Occipital lobe (tissue), 2 donors: Measurements from ENCODE around the gene COMP. TPM values are rescaled to one million over a fixed set of nuclear protein-coding genes. Genes with fewer than 3 reads are reported as not detected.

ENCODE experiments used
- DNase-seq: peaks from one replicate; lab custom pipeline; 2025; lab: John Stamatoyannopoulos, UW
- total RNA-seq: library from RNA; depleted of rRNA; stranded (reverse); fragments of >200 nt; gene quantifications from one replicate; pipeline ENCODE4 v1.2.3, GENCODE V29; 2014

The COMP gene
- total RNA-seq, 1 donor from 2014 or later, result not detected

DNA sequence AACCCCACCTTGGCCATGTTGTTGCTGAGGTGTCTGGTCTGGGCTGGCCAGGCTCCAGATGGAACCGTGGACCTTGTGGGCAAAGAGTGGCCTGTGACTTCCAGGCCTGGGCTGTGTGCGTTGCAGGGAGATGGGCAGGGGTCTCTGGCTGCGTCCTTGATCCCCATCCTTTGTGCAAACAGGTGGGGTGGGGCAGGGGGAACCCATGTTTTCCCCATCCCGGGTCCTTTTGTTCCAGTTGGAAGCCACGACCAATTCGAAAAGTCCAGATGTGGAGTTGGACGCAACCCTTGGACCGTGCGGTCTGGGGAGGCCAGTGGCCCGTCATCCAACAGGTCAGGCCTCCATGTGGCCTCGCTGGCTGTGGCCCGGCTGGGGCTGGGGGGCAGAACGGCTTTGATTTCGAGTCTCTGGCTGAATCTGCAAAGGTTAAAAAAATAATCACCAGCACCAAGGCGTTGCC lies 13.1 kb upstream of the COMP start:
- no peak for DNase-seq

DNA sequence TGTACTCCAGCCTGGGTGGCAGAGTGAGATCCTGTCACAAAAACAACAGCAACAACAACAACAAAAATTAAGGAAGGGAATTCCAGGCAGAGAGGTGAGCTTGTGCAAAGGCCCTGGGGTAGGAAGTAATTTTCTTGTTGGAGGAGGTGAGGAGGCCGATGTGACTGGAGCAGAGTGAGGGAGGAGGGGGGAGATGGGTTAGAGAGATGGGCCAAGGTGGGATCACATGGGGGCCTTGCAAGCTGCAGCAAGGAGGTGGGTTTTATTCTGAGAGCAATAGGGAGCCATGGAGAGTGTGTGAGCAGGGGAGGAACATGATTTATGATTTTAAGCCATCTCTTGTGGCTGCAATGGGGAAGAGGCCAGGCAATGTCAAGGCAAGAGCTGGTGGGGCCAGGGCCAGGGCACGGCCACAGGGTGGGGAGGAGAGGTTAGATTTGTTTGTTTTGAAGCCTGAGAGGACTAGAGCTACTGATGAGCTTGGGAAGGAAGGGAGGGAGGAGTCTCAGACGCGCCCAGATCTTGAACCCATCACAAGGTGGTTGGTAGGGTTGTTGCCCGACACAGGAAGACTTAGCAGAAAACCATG lies 12.5 kb upstream of the COMP start:
- no peak for DNase-seq

DNA sequence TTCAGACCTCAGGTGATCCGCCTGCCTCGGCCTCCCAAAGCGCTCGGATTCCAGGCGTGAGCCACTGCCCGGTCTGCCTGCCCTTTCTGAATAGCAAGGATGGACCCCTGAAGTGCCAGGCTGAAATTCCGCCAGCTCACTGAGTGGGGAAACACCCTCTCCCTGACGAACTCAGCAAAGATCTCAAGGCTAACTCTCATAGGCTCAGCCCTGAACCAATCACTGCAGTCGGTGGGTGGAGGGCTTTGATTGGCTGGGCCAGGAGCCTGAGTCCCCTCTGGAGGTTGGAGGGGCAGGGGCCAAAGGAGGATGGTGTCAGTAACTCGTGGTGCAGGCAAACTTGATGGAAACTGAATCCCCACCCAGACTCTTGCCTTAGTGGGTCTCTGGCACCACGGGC lies 11.2 kb upstream of the COMP start:
- DNase-seq, result no peak

DNA sequence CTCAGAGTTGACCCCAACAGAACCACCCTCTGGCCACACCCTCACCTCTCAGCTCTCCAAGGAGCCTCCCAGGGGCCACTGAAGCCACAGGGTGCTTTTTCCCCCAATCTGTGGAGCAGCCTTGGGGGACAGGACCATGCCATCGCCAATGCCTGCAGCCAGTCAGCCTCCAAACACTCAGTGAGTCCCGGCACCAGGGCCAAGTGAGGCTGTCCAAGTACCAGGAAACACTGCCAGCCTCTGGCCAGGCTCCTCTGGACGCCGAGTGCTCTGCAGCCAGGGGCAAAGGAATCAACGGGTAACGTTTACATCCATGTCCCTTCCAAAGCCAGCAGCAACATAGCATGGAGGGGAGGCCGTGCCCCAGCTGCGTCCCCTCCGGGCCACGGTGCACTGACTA lies 9.5 kb upstream of the COMP start:
- DNase-seq, result no peak

DNA sequence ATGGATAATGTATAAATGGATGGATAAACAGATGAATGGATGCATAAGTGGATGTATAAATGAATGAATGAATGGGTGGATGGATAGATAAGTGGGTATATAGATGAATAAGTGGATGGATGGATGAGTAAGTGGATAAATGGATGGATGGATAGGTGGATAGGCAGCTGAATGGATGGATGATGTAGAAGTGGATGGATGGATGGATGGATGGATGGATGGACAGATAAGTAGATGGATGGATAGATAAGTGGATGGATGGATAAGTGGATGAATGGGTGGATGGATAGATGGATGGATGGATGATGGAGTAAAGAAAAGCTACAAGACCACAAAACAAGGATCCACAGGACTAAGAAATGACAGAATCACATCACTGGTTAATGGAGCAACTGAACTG lies 9.0 kb upstream of the COMP start:
- no peak for DNase-seq

DNA sequence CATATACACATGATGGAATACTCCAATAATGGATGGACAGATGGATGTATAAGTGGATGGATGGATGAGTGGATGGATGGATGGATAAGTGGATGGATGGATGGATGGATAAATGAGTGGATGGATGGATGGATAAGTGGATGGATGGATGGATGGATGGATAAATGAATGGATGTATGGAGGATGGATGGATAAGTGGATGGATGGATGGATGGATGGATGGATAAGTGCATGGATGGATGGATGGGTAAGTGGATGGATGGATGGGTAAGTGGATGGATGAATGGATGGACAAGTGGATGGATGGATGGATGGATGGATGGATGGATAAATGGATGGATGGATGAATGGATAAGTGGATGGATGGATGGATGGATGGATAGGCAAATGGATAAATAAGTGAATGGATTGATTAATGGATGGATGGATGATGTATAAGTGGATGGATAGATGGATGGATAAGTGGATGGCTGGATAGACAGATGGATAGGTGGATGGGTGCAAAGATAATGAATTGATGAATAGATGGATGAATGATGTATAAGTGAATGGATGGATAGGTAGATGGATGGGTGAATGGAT lies 8.4 kb upstream of the COMP start:
- DNase-seq, result no peak

DNA sequence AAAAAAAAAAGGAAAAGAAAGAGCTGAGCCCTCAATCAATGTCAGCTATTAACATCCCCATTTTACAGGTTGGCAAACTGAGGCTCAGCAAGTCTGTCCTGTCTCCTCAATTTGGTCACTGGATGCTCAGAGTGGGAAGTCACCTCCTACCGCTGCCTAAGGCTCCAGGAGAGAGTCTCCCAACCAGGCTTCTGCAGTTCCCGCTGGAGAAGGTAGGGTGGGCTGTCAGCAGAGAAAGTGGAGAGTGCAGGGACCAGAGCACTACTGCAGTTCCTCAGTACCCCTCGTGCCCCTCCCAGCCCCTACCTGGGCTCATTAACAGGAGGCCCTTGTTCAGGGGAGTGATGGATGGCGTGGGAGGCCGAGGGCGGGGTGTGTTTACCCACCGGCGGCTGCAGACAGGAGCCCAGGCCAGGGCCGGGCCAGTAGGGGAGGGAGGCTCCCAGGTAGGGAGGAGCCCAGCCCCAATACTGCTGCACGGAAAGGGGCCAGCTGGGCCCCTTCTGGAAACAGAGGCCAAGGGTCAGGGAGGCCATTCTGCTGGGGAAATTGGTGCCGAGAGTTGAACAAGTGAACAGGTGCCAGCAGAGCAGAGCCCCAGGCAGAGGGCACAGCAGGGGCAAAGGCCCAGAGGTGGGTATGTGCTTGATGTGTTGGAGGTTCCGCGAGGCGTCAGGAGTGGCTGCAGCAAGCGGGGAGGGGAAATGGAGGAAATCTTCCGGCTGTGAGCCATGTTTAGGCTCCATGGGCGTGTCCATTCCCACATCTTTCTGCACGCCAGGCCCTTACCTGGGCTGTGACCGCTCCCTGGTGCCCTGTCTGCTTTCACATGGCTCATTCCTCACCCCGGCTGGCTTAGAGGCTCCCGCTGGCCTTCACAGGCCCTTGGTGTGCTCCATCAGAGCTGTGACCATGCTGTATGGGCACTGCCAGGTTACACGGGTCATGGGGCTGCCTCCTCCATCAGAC lies 7.6 kb upstream of the COMP start:
- no peak for DNase-seq

DNA sequence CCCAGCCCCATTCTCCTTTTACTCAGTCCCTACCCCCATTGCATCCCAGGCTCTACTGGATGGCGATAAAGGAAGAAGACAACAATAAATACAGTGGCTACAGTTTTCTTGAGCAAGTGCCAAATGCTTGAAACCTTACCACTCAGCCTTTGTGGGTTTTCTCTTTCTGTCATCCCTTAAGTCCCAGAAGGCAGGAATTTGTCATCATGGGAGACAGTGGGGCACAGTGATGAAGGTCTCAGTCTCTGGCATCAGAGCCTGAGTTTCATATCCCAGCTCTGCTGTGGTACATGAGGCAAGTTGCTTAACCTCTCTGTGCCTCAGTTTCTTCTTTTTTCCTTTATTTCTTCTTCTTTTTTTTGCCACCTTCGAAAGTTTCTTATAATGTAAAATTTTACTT lies 5.1 kb upstream of the COMP start:
- DNase-seq, result no peak

DNA sequence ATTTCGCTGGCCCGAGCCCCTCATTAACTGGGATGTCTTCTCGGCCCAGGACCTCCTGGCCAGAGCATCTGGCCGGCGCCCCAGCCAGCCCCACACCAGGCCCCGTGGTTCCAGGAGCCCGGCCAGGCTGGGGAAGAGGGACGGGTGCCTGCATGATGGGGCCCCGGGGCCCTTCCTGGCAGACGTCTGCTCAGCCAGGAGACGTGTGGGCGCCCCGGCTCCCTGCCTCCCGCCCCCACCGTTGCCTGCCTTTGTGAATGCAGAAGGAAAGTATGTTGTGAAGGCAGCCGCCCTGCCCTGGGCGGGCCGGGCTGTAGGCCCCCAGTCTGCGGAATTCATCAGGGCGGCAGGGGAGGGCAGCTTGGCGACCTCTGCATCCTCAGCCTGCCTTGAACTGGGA lies 4.4 kb upstream of the COMP start:
- no peak for DNase-seq

DNA sequence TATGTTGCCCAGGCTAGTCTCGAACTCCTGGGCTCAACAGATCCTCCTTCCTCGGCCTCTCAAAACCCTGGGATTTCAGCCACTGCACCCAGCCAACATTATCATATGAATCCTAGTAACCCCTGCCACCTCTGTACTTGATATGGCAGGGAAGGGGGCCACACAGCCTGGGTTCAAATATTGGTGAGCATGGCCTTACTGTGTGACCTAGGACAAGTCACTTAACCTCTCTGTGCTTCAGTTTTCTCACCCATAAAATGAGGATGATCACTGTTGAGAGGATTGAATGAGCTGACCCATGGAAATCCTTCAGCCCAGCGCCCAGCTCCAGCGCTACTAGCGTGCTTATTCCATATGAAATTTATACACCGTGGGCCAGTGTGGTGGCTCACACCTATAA lies 3.6 kb upstream of the COMP start:
- no peak for DNase-seq

DNA sequence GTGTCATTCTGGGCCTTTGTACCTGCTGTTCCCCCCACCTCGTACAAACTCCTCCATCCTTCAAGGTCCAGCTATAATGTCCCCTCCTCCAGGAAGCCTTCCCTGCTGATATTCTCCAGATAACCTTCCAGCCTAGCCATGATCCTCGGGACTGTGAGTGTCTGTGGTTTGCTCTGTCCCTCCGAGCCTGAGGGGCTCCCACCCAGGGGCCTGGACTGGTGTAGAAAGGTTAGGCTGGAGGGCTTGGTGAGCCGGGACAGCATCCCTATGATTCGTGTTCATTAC lies 2.9 kb upstream of the COMP start:
- DNase-seq, result no peak

DNA sequence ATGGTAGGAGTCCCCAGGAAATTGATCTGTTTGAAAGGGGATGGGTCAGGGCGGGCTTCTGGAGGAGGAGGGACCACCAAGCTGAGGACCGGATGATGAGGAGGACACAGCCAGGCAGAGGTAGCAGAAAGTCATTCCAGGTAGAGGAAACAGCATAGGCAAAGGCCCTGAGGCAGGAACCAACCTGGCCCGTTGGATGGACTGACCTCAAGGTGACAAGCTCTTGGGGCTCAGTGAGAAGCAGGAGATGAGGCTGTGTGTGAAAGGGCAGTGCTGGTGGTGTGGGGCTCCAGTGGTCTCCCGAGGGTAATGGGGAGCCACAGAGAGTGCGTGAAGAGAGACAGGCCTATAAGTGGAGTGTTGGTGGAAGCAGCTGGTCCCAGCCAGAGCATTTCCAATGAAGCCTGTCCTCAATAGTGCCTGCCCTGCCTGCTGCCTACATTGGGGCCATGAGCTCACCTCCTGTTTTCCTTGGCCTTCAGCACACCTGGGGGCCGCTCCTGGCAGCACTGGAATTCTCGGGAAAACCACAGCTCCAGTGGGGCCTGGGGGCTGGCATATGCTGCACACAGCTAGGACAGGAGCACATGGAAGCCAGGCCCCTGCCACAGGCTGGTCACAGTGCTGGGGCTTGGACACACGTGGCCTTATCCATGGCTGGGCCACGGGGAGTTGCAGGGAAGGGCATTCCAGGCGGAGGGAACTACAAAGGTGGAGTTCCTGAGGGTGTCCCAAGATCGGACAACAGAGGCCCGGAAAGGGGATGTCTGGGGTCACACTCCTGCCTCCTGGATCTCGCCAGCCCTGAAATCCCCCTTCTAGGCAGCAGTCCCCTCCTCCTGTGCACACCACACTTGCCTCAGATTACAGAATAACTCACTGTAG lies 2.3 kb upstream of the COMP start:
- no peak for DNase-seq

DNA sequence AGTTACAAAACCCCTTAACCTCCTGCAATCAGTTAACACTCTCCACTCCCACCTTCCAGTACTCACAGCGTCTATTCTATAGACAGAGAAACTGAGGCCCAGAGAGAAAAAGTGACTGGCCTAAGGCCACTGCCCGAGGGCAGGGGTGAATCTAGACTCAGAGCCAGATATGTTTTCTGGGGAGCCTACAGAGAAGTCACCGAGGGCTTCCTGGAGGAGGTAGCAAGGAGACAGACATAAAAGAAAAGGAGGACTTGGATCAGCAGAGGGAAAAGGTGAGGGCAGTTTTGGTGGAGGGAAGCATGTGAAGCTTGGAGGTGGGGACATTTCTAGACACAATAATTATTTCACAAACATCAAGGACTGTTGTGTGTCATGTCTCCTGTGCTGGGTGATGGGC lies 1.6 kb upstream of the COMP start:
- no peak for DNase-seq

DNA sequence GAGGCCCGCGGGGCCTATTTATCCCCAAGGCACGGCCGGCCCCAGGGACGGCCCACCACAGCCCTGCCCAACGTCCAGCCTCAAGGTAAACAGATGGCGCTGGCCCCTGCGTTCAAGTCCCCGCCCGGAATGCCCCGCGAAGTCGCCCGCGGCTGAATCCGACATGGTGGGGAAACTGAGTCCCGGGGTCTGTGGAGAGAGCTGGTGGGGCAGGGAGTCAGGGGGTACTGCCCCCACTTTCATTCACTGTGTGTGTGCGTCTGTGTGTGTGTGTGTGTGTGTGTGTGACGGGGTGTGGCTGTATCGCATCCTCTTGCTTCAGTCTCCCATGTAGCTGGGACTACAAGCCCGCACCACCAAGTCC lies 192 bp upstream of the COMP start:
- no peak for DNase-seq

DNA sequence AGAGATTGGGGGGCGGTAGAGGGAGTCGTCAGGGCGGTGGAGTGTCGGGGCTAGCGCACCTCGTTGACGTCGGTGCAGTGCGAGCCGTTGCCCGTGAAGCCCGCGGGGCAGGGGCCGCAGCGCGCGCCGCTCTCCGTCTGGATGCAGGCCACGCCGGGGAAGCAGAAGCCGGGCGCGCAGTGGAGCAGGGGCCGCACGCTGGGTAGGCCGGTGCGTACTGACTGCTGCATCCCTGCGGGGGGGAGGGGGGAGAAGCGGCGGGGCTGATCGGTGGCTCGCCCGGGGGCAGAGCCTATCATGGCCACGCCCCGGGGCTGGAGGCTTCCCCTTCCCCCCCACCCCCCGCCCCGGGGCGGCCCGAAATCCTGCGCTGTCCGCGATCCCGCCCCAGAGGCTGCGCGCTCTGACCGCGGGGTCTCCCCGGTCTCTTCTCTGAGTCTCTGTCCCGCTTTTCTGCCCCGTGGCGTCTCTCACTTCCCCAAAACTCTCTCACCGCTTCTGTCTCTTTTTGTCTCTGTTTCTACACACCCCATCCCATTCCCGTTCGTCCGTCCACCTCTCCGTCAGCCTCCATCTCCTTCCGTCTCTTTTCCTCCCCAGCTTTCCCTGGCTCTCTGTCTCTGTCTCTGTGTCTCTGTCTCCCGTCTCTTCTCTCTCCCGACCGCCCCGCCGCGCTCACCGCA lies 1.1 kb downstream of the COMP start:
- DNase-seq, result no peak

DNA sequence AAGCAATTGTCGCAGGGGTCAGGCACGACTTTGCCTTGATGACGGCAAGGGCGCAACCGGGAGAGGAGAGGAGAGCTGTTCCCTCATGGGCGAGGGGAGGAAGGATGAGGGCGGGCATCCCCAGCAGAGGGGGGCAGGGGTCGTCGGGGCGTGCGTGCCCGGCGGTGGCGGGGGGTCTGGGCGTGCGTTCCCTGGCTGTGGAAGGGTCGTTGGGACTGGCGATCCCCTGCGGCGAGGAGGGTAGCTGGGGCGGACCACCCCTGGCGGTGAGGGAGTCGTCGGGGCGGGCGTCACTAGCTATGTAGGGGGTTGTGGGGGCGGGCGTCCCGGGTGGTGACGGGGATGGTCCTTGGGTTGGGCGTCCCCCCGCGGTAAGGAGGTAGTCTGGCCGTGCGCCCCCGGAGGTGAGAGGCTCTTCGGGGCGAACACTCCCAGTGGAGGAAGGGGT lies 1.7 kb downstream of the COMP start:
- DNase-seq, result no peak

DNA sequence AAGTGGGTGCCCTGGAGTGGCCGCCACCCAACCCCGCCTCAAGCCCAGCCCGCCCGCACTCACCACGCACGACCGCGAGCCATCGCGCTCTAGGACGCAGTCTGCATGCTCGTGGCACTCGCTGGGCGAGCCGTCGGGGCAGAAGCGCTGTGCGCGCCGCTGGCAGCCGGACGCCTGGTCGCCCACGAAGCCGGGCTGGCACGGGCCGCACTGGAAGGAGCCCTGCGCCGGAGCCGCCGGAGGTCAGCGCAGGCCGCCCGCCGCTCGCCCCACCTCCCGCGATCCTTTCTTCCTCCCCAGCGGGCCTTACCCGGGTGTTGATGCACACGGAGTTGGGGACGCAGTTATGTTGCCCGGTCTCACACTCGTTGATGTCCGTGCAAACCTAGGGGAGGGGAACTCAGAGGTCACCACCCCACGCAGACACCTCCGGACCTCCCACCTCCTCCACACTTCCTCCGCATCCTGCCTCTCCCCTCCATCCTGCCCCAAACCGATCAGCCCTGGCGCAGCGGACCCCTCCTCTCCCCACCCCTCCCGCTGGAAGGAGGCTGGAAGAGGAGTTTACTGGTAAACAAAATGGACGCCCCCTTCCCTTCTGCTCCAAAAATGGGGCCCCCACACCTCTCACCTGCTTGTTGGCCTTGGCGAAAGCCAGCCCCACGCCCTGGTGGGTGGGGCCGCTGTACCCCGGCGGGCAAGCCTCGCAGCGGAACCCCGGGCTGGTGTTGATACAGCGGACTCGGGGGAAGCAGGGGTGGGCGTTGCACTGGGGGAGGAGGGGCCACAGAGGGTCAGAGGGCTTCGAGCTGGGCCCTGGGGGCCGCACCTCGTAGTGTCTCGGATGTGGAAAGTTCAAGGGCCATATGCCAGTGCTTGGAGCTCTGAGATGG lies 2.3 kb downstream of the COMP start:
- no peak for DNase-seq

DNA sequence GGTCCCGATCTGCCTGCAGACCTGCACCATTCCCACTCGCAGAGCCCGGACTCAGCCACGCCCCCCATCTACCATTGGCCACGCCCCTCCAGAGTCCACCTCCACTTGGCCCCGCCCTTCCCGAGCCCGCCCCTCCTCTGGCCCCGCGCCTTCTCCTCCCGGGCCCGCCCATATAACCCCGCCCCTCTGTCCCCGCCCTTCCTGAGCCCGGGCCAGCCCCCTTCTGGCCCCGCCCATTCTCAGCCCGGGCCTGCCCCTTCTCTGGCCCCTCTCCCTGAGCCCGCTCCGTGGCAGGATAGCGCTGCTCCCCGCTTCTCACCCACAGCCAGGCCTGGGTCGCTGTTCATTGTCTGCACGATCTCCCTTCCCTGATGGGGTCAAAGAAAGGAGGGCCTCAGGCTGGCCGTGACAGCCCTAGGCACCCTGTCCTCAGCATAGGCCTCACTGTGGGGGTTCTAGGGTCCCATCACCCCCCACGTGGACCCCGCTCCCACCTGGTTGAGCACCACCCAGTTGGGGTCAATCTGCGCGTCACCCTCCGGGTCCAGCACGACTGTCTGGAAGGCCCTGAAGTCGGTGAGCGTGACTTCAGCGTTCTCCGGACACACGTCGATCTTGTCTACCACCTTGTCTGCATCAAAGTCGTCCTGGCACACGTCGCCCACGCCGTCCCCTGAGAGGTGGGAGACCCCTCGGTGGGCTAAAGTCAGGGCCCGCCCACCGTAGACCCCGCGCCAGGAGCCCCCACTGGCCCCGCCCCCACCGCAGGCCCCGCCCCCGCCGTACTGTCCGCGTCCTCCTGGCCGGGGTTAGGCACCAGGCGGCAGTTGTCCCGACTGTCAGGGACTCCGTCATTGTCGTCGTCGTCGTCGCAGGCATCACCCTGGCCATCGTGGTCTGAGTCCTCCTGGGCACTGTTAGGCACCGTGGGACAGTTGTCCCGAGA lies 5.7 kb downstream of the COMP start:
- DNase-seq, result no peak

DNA sequence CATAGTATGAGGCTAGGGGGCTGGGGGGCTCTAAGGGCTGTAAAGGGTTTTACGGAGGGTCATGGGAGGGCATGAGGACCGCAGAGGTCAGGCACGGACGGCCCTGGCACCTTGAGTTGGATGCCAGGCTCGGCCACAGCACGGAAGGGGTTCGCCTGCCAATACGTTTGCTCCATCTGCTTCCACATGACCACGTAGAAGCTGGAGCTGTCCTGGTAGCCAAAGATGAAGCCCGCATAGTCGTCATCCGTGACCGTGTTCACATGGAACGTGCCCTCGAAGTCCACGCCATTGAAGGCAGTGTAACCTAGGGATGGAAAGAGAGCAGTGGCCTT lies 6.4 kb downstream of the COMP start:
- no peak for DNase-seq
